GM21619 (cell line): ENCODE measurements around the gene TTLL8.
"Not testable (repeated sequence)": the region's sequence is repeated elsewhere in the genome, so short reads cannot be mapped to it uniquely, and the experiment has no call there.

Experiments
- ATAC-seq: cut with Tn5 transposase; IDR thresholded peaks from one replicate; pipeline ENCODE4 v1.9.1; 2021; ENCODE audit not compliant: unreplicated experiment

Gene TTLL8

GRCh38 chr22:49992921-49993648 is 65.0 kb downstream of the TTLL8 start:
- ATAC-seq = no peak

GRCh38 chr22:49991907-49992533 is 66.1 kb downstream of the TTLL8 start:
- no peak for ATAC-seq

GRCh38 chr22:49991167-49991566 is 66.9 kb downstream of the TTLL8 start:
- ATAC-seq = no peak

- not testable (repeated sequence) for ATAC-seq
Measured at GRCh38 chr22:49989826-49990225, 68.3 kb downstream of the TTLL8 start.

- no peak for ATAC-seq
Measured at GRCh38 chr22:49986325-49986724, 71.8 kb downstream of the TTLL8 start.

- ATAC-seq = no peak
Measured at GRCh38 chr22:49983148-49984042, 74.7 kb downstream of the TTLL8 start.

- not testable (repeated sequence) for ATAC-seq
Measured at GRCh38 chr22:49981799-49982198, 76.3 kb downstream of the TTLL8 start.

GRCh38 chr22:49979587-49980264 is 78.4 kb downstream of the TTLL8 start:
- ATAC-seq = no peak

- no peak for ATAC-seq
Measured at GRCh38 chr22:49977578-49977977, 80.5 kb downstream of the TTLL8 start.

GRCh38 chr22:49976439-49977175 is 81.5 kb downstream of the TTLL8 start:
- ATAC-seq = no peak

- ATAC-seq = no peak
Measured at GRCh38 chr22:49975543-49976389, 82.3 kb downstream of the TTLL8 start.

- no peak for ATAC-seq
Measured at GRCh38 chr22:49973018-49973961, 84.8 kb downstream of the TTLL8 start.

GRCh38 chr22:49972163-49973017 is 85.7 kb downstream of the TTLL8 start:
- no peak for ATAC-seq

- ATAC-seq = peak; percentile 17
Measured at GRCh38 chr22:49971232-49972162, 86.6 kb downstream of the TTLL8 start.

GRCh38 chr22:49970528-49971231 is 87.4 kb downstream of the TTLL8 start:
- ATAC-seq = peak; percentile 69
